HL-60 (cell line): ENCODE data around the gene MED10.

Experiments used
- DNase-seq, 2 experiments: peaks; one replicate each; pipeline ENCODE4 v3.0.0-alpha.2; 2010 to 2020; ENCODE audit warnings: low read depth in 1 of 2, low spot score in 1 of 2
- H3K27ac ChIP-seq: fragments of 250-450 bp; sonication (Bioruptor Pico); replicated peaks from 2 replicates; pipeline ENCODE4 v1.5.1; 2020; ENCODE audit warnings: mild to moderate bottlenecking, moderate library complexity
- H3K27me3 ChIP-seq: fragments of 250-450 bp; sonication (Bioruptor Pico); 2 replicates; pipeline ENCODE4 v1.5.1; 2021; ENCODE audit warnings: mild to moderate bottlenecking, moderate library complexity; ENCODE audit not compliant: insufficient read depth, poor library complexity, severe bottlenecking
- H3K4me3 ChIP-seq: replicated peaks from 2 replicates; pipeline ENCODE4 v1.5.1; 2011; ENCODE audit warnings: mild to moderate bottlenecking, control low read depth, low read length; ENCODE audit not compliant: insufficient read depth
- CTCF ChIP-seq: IDR thresholded peaks from one replicate; pipeline ENCODE4 v1.5.1; 2011; ENCODE audit warnings: low read length, control low read depth, inconsistent platforms; ENCODE audit not compliant: insufficient read depth
- GABPA ChIP-seq: IDR thresholded peaks from 2 replicates; pipeline ENCODE4 v1.6.1; 2012; ENCODE audit warnings: low read depth
- POLR2AphosphoS5 ChIP-seq: IDR thresholded peaks from 2 replicates; pipeline ENCODE4 v1.6.1; 2012; ENCODE audit warnings: low read depth
- REST ChIP-seq: IDR thresholded peaks from 2 replicates; pipeline ENCODE4 v1.6.1; 2012; ENCODE audit warnings: low read depth; ENCODE audit not compliant: insufficient replicate concordance
- SPI1 ChIP-seq: IDR thresholded peaks from 2 replicates; pipeline ENCODE4 v1.6.1; 2012; ENCODE audit warnings: low read depth, mild to moderate bottlenecking, borderline replicate concordance

Gene MED10

GRCh38 chr5:6362846-6363245 lies 15.5 kb downstream of the MED10 start:
- DNase-seq = no peak
- no peaks in the 10 kb centered on the region for H3K27me3 ChIP-seq
- TF ChIP-seq POLR2AphosphoS5 = no peak
- TF ChIP-seq CTCF = no peak
- no peak for TF ChIP-seq GABPA
- TF ChIP-seq SPI1 = no peak
- TF ChIP-seq REST = no peak
- H3K27ac ChIP-seq = no peak overlapping the region
- H3K4me3 ChIP-seq = no peak overlapping the region

GRCh38 chr5:6361101-6361500 lies 17.2 kb downstream of the MED10 start:
- H3K27me3 ChIP-seq = no peaks in the 10 kb centered on the region
- no peak overlapping the region for H3K4me3 ChIP-seq
- no peak for DNase-seq
- no peak for TF ChIP-seq REST
- TF ChIP-seq CTCF = no peak
- no peak for TF ChIP-seq POLR2AphosphoS5
- no peak for TF ChIP-seq SPI1
- H3K27ac ChIP-seq = no peak overlapping the region

GRCh38 chr5:6360323-6361072 lies 17.8 kb downstream of the MED10 start:
- H3K27me3 ChIP-seq = no peaks in the 10 kb centered on the region
- TF ChIP-seq GABPA (no peak), SPI1 (no peak), POLR2AphosphoS5 (no peak), REST (no peak)
- DNase-seq = no peak
- H3K4me3 ChIP-seq = no peak overlapping the region
- no peak overlapping the region for H3K27ac ChIP-seq
